Occipital lobe (tissue), 1 donor: ENCODE data around the gene CCDC167. TPM values are rescaled to one million over a fixed set of nuclear protein-coding genes. Genes with fewer than 3 reads are reported as not detected.

Experiments
- total RNA-seq: library from RNA; depleted of rRNA; stranded (reverse); fragments of >200 nt; gene quantifications from one replicate; pipeline ENCODE4 v1.2.3, GENCODE V29; 2014

Gene CCDC167
- total RNA-seq, 1 donor from 2014 or later: 11.7 TPM

Other genes with a start within 250 kb of the CCDC167 start
- 8.0 TPM for gene TBC1D22B, start 242.1 kb downstream of the CCDC167 start, total RNA-seq
- 1.2 TPM for gene TMEM217, start 241.7 kb downstream of the CCDC167 start, total RNA-seq
- 27.1 TPM for gene RNF8, start 145.9 kb downstream of the CCDC167 start, total RNA-seq
- gene CMTR1, start 66.7 kb downstream of the CCDC167 start, total RNA-seq: 27.8 TPM
- gene MDGA1, start 198.0 kb upstream of the CCDC167 start, total RNA-seq: 19.8 TPM